Cerebellar nuclear complex (tissue), 1 donor: ENCODE results near the gene VASN.
A peak's percentile ranks its signal among the peaks of the same experiment; 100 is the strongest.
"Not testable (repeated sequence)": the region's sequence is repeated elsewhere in the genome, so short reads cannot be mapped to it uniquely, and the experiment has no call there.

Source experiments
- DNase-seq, 2 experiments: peaks; one replicate each; lab custom pipeline; 2025; lab: John Stamatoyannopoulos, UW

Gene VASN

GRCh38 chr16:4371357-4372000, at the start of gene VASN:
Gene VASN (plus strand): TSS chr16:4371848. CDS start chr16:4380878, 9,030 bp downstream.
- no peak for DNase-seq

- no peak for DNase-seq
These were observed 49.3 kb upstream of the VASN start for GRCh38 chr16:4322121-4323052.

DNA sequence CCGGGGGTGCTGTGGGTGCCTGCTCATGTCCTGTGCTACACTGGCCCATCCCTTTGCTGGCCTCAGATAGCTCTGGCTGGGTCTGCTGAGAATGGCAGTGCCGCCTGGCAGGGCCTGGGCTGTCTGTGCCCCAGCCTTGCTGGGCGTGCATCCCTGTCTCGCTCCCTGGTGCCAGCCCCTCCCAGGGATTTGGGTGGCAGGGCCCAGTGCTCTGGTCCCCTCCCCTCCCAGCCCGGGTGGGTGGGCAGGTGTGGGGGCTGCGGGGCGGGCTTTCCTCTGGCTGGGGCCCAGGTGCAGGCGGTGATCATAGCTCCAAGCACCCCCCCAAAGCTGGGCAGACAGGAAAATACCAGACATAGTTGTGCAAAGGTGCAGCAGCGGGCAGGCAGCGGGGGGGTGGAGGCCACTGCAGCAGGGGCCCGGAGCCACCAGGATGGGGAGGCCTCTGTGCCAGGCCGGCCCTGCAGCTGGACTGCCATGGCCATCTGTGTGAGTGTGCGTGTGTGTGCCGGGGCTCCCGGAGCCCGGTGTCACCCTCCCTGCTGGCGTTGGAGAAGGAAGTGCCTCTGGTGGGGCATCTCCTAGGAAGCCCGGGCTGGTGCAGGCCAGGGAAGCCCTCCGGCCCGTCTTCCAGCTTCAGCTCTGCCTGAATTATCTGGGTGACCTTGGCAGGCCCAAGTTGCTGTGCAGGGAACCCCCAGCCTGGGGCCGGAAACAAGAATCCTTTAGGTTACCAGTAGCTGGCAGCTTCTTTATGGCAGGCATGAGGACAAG, 48.4 kb upstream of the VASN start:
- DNase-seq = no peak

- no peak for DNase-seq
These were observed 47.7 kb upstream of the VASN start for GRCh38 chr16:4323845-4324488.

GRCh38 chr16:4324492-4325252, 47.0 kb upstream of the VASN start:
- no peak for DNase-seq

- no peak for DNase-seq
These were observed 46.3 kb upstream of the VASN start for GRCh38 chr16:4325253-4325758.

DNA sequence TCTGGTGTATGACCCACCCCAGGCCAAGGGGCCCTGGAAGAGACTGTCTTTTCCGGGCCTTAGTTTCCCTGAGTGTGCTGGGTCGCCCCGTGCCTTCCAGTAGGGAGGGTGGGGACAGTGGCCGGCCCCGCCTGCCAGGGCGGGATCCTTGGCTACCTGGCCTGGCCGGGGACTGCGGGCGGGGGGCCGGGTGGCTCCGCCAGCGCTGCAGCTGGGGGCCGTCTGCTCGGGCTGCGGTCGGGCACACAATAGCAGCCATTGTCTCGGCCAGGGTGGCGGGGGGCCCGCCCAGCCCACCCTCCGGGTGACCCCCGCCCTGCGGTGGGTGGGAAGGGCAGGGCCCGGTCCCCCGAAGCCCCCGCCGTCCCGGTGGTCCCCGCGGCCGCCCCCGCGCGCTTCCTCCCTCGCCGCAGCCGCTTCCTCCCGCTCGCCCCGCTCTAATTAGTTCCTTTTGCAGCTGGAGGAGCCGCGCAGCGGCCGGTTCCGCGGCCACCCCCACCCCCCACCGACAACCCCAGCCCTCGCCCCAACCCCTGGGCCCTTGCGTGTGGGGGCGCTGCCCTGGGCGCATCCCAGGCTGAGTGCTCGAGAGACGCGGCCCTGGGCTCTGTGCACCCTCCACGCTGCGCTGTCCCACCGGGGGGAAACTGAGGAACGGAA, 44.1 kb upstream of the VASN start:
- DNase-seq = no peak

DNA sequence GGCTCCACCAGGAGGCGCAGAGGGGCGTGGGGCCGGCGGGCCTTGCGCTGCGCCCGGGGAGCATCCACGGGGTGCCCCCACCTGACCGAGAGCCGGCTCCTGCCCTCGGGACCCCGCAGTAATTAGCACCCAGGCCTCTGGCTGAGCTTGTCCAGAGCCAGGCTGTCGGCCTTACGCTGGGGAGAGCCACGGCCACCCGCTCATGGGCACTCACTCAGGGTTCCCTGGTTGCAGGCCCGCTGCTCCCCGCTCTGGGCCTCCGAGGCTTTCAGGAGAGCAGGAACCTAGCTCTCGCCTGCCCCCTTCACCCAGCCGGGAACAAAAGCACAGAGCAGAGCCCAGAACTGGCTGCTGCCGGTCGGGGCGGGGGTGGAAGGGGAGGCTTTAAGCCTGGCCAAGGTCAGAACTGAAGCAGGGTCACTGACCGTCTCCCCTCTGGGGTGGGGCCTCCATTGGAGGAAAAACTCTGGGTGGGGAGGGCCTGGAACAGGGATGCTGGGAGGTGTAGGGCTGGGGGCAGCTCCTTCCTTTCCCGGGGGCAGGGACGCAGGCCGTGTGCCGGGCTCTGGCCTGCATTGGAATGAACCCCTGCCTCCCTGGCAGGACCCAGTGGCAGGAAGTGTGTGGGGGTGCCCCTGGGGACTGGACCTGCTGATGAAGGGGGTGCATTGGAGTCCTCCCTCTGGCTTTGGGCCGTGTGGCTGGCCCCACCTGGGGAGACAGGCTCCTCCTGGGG, 43.4 kb upstream of the VASN start:
- peak; percentile 37 to 64 for DNase-seq

DNA sequence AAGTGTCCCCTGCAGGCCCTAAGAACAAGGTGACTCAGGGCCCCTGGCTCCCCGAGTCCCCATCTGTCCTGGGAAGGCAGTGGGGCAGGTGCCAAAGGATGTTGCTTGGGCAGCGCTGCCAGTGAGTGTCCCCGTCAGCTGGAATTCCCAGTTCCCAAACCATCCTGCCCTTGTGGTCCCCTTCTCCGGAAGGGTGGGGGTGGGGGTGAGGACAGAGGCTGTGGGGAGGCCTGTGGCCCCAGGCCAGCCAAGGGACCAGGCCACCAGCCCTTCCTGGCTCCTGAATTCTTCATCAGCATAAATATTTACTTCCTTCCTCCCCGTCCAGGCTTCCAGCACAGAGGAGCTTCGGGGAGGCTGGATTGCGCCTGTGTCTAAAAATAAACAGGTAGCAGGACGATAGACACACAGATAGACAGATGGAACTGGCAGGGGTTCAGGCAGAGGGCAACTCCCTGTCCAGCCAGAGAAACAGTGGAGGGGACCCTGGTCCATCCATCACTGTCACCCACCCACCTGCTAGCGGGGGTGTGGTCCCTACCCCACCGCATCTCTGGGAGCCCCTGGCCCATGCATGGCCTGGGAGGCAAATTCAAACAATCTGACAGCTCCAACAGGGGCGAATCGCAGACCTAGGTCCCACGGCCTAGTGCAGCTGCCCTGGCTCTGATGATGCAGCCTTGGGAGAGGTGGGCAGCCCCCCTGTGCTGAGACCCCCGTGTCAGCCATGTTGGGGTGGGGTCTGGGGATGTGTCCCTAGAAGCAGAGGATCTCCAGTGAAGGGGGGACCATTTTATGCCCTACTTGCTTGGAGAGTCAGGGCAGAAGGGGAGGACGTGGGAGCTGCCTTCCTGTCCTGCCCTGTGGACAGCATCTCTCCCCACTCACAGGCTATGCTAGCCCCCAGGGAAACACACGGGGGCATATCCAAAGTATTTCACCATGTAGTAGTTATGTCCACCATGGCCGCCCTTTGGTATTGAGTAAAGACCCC, 42.6 kb upstream of the VASN start:
- DNase-seq = no peak

DNA sequence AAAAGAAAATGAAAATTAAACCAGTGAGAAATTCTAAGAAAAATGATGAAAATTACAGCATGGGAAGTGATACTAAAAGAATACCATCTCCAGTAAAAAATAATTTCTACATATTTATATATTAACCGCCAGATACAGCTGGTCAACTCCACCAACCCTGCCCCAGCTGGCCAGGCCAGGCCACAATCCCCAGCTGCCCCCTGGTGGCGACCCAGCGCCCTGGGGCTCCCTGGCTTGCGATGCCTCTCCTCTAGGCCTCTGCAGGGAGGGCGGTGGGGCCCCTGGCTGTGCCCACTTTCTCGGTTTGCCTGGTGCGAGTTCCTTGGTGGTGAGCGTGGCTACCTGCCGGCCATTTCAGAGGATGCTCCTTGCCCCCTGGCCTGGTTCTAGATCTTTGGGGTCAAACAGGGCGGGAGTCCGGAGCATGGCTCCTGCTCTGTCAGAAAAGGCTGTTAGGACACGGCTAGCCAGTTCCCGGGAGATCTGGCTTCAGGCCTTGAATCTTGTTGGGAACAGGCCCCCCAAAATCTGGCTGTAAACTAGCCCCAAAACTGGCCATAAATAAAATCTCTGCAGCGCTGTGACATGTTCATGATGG, 41.3 kb upstream of the VASN start:
- no peak for DNase-seq

- DNase-seq = no peak
These were observed 39.6 kb upstream of the VASN start for GRCh38 chr16:4332083-4332482.

GRCh38 chr16:4332623-4333307, 38.9 kb upstream of the VASN start:
- DNase-seq = no peak

DNA sequence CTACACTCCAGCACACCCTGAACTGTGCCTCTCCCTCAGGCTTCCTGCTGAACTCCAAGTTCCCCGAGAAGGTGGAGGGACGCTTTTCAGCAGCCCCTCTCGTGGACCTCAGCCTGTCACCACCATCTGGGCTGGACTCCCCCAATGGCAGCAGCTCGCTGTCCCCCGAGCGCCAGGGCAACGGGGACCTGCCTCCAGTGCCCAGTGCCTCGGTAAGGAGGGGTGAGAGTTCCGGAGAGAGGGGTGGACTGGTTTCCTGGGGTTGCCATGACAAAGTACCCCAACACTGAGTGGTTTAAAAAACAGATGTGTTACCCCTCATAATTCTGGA, 38.4 kb upstream of the VASN start:
- no peak for DNase-seq

DNA sequence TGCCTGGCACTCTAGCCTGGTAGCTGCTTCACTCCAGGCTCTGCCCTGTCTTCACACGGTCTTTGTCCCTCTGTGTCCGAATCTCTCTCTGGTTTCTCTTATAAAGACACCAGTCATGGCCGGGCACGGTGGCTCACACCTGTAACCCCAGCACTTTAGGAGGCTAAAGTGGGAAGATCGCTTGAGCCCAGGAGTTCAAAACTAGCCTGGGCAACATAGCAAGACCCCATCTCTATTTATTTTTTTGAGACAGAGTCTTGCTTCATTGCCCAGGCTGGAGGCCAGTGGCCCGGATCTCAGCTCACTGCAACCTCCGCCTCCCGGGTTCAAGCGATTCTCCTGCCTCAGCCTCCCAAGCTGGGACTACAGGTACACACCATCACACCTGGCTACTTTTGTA, 37.9 kb upstream of the VASN start:
- not testable (repeated sequence) for DNase-seq

- no peak for DNase-seq
These were observed 36.7 kb upstream of the VASN start for GRCh38 chr16:4334724-4335495.

GRCh38 chr16:4336701-4337539, 34.7 kb upstream of the VASN start:
- no peak for DNase-seq
